Testis (tissue), 3 donors: ENCODE data around the gene AP1S2. TPM values are rescaled to one million over a fixed set of nuclear protein-coding genes. Genes with fewer than 3 reads are reported as not detected.

Experiments used
- DNase-seq: peaks from one replicate; pipeline ENCODE4 v3.0.0-alpha.2; 2019
- H3K27ac ChIP-seq, 2 donors: fragments of 200-600 bp; sonication (generic); one replicate each; pipeline ENCODE4 v1.5.1; 2019
- H3K27me3 ChIP-seq: fragments of 200-600 bp; sonication (generic); one replicate; pipeline ENCODE4 v1.5.1; 2019
- H3K36me3 ChIP-seq: fragments of 200-600 bp; sonication (generic); one replicate; pipeline ENCODE4 v1.5.1; 2017; ENCODE audit warnings: low read depth; ENCODE audit errors: missing control alignments
- H3K4me1 ChIP-seq: fragments of 200-600 bp; sonication (generic); one replicate; pipeline ENCODE4 v1.5.1; 2019
- H3K4me3 ChIP-seq, 2 donors: fragments of 200-600 bp; sonication (generic); one replicate each; pipeline ENCODE4 v1.5.1; 2017 to 2019
- H3K9me3 ChIP-seq: fragments of 200-600 bp; sonication (generic); one replicate; pipeline ENCODE4 v1.5.1; 2017
- CTCF ChIP-seq, 3 experiments: fragments of 450-650 bp in 2 of 3; fragments of 200-600 bp in 1 of 3; sonication (generic) in 1 of 3; IDR thresholded peaks; one replicate each; pipeline ENCODE4 v1.5.1; 2016 to 2019; ENCODE audit warnings: antibody characterized with exemption in 3 of 3, mild to moderate bottlenecking in 2 of 3, moderate library complexity in 1 of 3
- POLR2A ChIP-seq: fragments of 450-650 bp; IDR thresholded peaks from one replicate; pipeline ENCODE4 v1.6.1; 2017; ENCODE audit warnings: antibody characterized with exemption, mild to moderate bottlenecking, moderate library complexity
- WGBS, 2 donors: methylation state at CpG; one replicate each; pipeline ENCODE4 v1.1.5; 2018; 5-methylcytosine and 5-hydroxymethylcytosine counted together
- intact Hi-C: fragments of 100-400 bp; cut with DNase I; formaldehyde crosslinking; loops from one replicate; pipeline ENCODE4 v1.15.1; 2023; ENCODE audit warnings: low total_unique reads
- polyA plus RNA-seq: library from polyadenylated mRNA; stranded (reverse); fragments of 350-450 nt; fragmentation: Illumina TruSeq; extraction: RNeasy Lipid Tissue Mini Kit (QIAGEN cat#74804); gene quantifications from one replicate; pipeline ENCODE4 v1.2.3, GENCODE V29; 2014; ENCODE audit warnings: low read depth, low replicate concordance; ENCODE audit not compliant: insufficient read depth
- total RNA-seq, 2 donors: library from RNA; depleted of rRNA; stranded (reverse); fragments of >200 nt; gene quantifications; one replicate each; pipeline ENCODE4 v1.2.3, GENCODE V29; 2016

The AP1S2 gene
- total and polyA plus RNA-seq, 3 donors from 2014 or later: 60.8 to 107 (median 69.8) TPM

DNA sequence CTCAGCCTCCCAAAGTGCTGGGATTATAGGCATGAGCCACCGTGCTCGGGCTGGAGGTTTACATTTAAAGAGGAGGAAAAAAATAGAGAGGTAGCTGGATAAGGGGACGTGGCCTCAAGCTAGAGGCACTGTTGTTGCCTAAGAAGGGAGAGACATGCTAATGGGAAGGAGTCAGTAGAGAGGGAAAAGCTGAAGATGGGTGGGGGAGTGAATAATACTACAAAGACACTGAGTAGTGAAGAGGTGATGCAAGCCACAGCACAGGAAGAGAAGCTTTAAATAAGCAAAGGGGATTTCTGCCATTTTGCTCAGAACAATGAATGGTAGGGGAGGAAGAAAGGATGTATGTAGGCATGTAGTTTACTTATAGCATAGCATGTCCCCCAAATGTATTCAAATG lies 11.5 kb upstream of the AP1S2 start:
- Histone ChIP-seq H3K4me3 (no peak overlapping the region), H3K4me1 (no peaks in the 10 kb centered on the region), H3K27me3 (no peaks in the 10 kb centered on the region), H3K9me3 (no peaks in the 10 kb centered on the region), H3K27ac (no peak overlapping the region), H3K36me3 (no peaks in the 10 kb centered on the region)
- no peak for DNase-seq
- intact Hi-C loops: no loop called here
- WGBS, 2 donors: 81 to 92% methylated on average over 3 of the region's 3 CpGs
- TF ChIP-seq CTCF (IDR thresholded peaks at IDR 0.05): no peak
- TF ChIP-seq POLR2A: no peak

DNA sequence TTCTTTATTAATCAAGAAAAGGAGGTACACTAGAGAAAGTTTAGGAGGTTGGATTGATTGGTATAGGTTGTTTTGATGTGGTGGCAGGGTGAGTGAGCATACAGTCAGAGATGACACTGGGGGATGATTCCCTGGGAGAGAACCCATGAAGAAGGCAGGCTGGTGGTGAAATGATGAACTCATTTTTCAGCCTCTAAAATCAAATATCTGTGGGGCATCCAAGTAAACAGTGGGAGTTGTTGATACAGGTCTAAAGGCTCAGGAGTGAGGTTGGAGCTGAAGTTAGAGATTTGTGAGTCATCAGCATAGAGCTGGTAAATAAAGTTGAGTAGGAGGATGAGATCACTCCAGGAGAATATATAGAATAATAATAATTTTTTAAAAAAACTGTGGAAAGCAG lies 10.0 kb upstream of the AP1S2 start:
- Histone ChIP-seq H3K9me3 (no peaks in the 10 kb centered on the region), H3K27me3 (no peaks in the 10 kb centered on the region), H3K4me1 (no peaks in the 10 kb centered on the region), H3K27ac (no peak overlapping the region), H3K4me3 (no peak overlapping the region), H3K36me3 (no peaks in the 10 kb centered on the region)
- TF ChIP-seq POLR2A: no peak
- no peak for TF ChIP-seq CTCF (IDR thresholded peaks at IDR 0.05)
- intact Hi-C loops: no loop called here
- no peak for DNase-seq

GRCh38 chrX:15864023-15864422 lies 9.4 kb upstream of the AP1S2 start:
- no peak for DNase-seq
- WGBS, 2 donors: 68 to 92% methylated on average over 2 of the region's 3 CpGs
- TF ChIP-seq POLR2A: no peak
- TF ChIP-seq CTCF (IDR thresholded peaks at IDR 0.05): no peak
- H3K4me3 ChIP-seq: no peak overlapping the region
- intact Hi-C loops: no loop called here
- H3K4me1 ChIP-seq: no peaks in the 10 kb centered on the region
- H3K27ac ChIP-seq: no peak overlapping the region
- no peaks in the 10 kb centered on the region for H3K9me3 ChIP-seq
- H3K36me3 ChIP-seq: no peaks in the 10 kb centered on the region
- no peaks in the 10 kb centered on the region for H3K27me3 ChIP-seq

DNA sequence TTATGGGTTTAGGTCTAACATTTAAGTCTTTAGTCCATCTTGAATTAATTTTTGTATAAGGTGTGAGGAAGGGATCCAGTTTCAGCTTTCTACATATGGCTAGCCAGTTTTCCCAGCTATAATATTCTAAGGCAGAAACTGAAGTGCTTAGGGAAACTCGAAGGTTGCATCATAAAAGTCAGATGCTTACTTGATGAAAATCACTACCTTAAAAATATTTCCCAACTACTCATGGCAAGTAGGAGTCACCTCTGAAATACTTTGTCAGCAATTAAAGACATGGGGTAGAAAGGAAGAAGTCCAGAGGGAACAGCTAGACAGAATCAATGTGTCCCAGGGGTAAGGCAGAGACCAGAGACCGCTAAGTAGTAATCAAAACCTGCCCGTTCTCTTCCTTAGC lies 6.3 kb upstream of the AP1S2 start:
- Histone ChIP-seq H3K36me3 (no peaks in the 10 kb centered on the region), H3K27ac (no peak overlapping the region), H3K9me3 (no peaks in the 10 kb centered on the region), H3K27me3 (no peaks in the 10 kb centered on the region), H3K4me1 (no peaks in the 10 kb centered on the region), H3K4me3 (no peak overlapping the region)
- no peak for DNase-seq
- TF ChIP-seq POLR2A (no peak), CTCF (IDR thresholded peaks at IDR 0.05) (no peak)
- intact Hi-C loops: no loop called here
- 89 to 90% methylated on average over 3 of the region's 3 CpGs for WGBS, 2 donors

- Histone ChIP-seq H3K27me3 (no peaks in the 10 kb centered on the region), H3K36me3 (no peaks in the 10 kb centered on the region), H3K9me3 (no peaks in the 10 kb centered on the region), H3K27ac (no peak overlapping the region), H3K4me3 (no peak overlapping the region), H3K4me1 (no peaks in the 10 kb centered on the region)
- intact Hi-C loops: no loop called here
- WGBS, 2 donors: 54 to 88% methylated on average over 1 of the region's 1 CpG
- TF ChIP-seq CTCF (IDR thresholded peaks at IDR 0.05) (no peak), POLR2A (no peak)
- DNase-seq: no peak
These were observed 3.4 kb upstream of the AP1S2 start for GRCh38 chrX:15858051-15858450.
